ENCODE measurements around the gene TRAPPC1.

Gene TRAPPC1

GRCh38 chr17:7897090-7897489, 34.7 kb downstream of the TRAPPC1 start:
- no peak for DNase-seq

GRCh38 chr17:7894866-7895265, 36.9 kb downstream of the TRAPPC1 start:
- DNase-seq: no peak

- DNase-seq: no peak
These were observed 37.5 kb downstream of the TRAPPC1 start for GRCh38 chr17:7894226-7894625.

- peak in 1 of 2 experiments; percentile 15 for DNase-seq
These were observed 38.4 kb downstream of the TRAPPC1 start for GRCh38 chr17:7893187-7893880.

- DNase-seq: peak; percentile 99
These were observed 42.4 kb downstream of the TRAPPC1 start for GRCh38 chr17:7889166-7889955.

- peak; percentile 22 to 73 for DNase-seq
These were observed 43.4 kb downstream of the TRAPPC1 start, which contains the start of gene CHD3 for GRCh38 chr17:7888184-7888920. CHD3 (plus strand) TSS chr17:7888789; CDS start chr17:7889001, 212 bp downstream.

GRCh38 chr17:7887482-7888183, 44.1 kb downstream of the TRAPPC1 start:
- DNase-seq: peak; percentile 95 to 100

- no peak for DNase-seq
These were observed 44.7 kb downstream of the TRAPPC1 start for GRCh38 chr17:7887038-7887481.

GRCh38 chr17:7886227-7887037, 45.3 kb downstream of the TRAPPC1 start:
- peak; percentile 33 to 64 for DNase-seq

GRCh38 chr17:7885367-7886226, 46.1 kb downstream of the TRAPPC1 start:
- DNase-seq: peak; percentile 34 to 59

GRCh38 chr17:7884581-7885366, 47.0 kb downstream of the TRAPPC1 start:
- DNase-seq: no peak

- peak; percentile 34 to 55 for DNase-seq
These were observed 47.9 kb downstream of the TRAPPC1 start for GRCh38 chr17:7883781-7884386.

- DNase-seq: peak in 1 of 2 experiments; percentile 50
These were observed 49.1 kb downstream of the TRAPPC1 start for GRCh38 chr17:7882629-7883028.

GRCh38 chr17:7882068-7882467, 49.7 kb downstream of the TRAPPC1 start:
- peak; percentile 82 to 87 for DNase-seq

GRCh38 chr17:7881276-7882054, 50.3 kb downstream of the TRAPPC1 start:
- peak; percentile 77 to 79 for DNase-seq

All from SHP77 (cell line).